ENCODE data around the gene CACNA1C. TPM values are rescaled to one million over a fixed set of nuclear protein-coding genes. Genes with fewer than 3 reads are reported as not detected.

The CACNA1C gene
- polyA plus RNA-seq, 5 donors = 10.1 to 15.2 (median 10.7) TPM

DNA sequence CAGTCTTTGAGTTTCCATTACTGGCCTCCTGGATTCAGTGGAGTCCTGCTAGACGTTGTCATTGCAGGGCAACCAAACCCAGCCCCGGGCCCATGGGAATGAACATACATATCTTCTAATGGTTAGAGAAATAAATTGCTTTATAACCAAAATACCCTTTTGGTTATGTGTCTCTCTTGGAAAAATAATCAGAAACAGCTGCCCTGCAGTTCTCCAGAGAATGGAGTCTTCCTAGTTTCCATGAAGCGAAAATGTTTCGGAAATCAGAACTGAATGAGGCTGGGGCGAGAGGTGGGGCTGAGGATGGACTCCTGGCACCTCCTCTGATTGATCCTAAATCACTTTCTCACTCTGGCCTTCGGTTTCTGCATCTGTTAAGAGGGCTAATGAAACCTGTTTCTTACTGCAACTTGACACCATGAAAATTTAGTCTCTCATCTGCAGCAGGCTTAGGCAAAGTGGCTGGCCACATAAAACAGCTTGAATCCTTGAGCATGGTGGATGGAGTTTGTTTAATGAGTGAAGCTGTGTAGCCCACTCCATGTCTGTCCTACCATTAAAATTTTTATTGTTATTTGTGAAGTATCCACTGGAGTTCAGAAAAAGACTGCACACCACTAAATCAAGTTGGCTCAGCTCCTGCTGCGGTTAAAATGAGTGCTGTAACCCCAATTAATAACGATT is 198.9 kb downstream of the CACNA1C start:
- DNase-seq = no peak

GRCh38 chr12:2255311-2255710 is 202.5 kb downstream of the CACNA1C start:
- no peak for DNase-seq

DNA sequence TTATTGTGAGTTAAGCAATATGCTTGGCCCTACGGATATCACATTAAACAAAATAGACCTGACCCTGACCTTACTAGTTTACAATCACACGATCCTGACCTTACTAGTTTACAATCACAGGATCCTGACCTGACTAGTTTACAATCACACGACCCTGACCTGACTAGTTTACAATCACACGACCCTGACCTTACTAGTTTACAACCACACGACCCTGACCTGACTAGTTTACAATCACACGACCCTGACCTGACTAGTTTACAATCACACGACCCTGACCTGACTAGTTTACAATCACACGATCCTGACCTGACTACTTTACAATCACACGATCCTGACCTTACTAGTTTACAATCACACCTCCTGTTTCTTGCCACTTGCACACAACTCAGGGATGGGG is 202.9 kb downstream of the CACNA1C start:
- DNase-seq = peak; percentile 20 to 31

- DNase-seq = no peak
Observed at GRCh38 chr12:2256453-2256852, 203.7 kb downstream of the CACNA1C start.

- no peak for DNase-seq
Observed at GRCh38 chr12:2256915-2257314, 204.1 kb downstream of the CACNA1C start.

- no peak for DNase-seq
Observed at GRCh38 chr12:2258025-2258424, 205.2 kb downstream of the CACNA1C start.

DNA sequence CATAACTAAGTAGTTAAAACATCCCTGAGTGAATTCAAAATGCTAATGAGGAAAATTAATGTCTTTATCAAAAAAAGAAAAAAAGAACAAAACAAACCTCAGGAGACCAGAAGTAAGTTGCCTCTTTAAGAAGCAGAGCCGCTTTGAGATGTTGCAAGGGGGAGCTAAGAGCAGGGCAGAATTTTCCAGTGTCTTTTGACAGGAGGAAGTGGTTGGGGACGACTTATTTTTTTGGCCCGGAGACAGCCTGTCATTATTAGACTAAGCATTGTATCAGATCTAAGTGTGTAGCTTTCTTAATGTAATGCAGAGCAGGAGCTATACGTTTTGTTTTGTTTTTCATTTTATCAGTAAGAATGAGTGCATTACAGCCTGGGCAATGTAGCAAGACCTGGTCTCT is 206.6 kb downstream of the CACNA1C start:
- peak in 1 of 2 donors; percentile 34 for DNase-seq

DNA sequence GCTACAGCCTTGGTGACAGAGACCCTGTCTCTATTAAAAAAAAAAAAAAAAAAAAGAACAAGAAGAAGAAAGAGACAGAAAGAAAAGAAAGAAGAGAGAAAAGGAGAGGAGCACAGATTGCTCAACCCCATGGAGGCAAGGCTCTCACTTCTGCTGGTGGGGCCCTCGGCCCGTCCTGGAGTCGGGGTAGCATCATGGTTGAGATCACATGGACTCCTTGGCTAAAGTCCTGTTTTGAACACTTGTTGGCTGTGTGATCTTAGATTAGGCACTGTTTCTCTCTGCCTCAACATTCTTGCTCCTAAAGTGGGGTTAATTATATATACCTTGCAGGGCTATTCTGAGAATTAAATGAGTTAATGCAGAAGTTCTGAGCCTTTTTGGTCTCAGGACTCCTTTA is 207.7 kb downstream of the CACNA1C start:
- no peak for DNase-seq

GRCh38 chr12:2261708-2262107 is 208.9 kb downstream of the CACNA1C start:
- DNase-seq = no peak

- DNase-seq = no peak
Observed at GRCh38 chr12:2262449-2262848, 209.7 kb downstream of the CACNA1C start.

DNA sequence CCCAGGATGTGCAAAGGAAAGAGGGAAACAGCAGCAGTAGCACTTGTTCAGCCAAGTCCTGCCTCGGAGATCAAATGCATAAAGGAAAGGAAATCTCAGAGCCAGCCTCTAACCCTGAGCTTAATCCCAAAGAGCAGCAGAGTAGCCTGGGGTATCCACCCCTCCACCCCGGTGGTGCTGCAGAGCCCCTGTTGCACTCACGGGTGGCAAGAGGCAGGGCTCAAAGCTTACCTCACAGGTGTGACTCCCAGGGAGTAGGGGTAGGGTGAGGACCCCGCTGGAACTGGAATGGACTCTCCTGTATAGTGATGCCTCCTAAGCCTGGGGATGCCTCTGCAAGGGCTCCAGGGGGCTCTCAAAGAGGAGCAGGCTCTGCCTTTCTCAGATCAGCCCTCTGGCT is 211.1 kb downstream of the CACNA1C start:
- no peak for DNase-seq

DNA sequence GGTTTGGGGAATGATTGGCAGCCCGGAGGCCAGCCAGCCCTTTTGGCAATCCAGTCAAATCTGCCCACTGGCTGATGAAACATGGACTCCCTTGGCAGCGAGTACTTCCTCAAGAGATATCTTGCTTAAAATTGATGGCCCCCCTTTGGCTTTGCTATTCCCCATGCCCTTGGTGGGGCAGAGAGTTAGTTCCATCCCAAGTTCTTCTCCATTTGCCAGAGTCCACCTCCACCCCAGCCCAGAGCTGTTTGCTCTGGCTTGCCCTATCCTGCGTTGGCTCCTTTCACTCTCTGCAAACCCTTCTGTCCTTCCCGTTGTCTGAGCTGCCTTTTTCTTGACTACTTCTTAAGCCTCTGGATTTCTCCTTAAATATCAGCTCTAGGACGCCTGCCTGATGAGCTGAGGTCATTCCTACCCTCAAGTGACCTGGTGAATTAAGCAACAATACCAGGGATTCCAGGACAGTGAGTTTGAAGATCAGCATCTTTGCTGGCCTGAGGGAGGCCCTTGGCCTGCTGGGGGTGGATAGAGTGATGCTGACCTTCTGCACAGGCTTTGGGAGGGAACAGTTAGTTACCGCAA is 212.0 kb downstream of the CACNA1C start:
- DNase-seq = no peak

DNA sequence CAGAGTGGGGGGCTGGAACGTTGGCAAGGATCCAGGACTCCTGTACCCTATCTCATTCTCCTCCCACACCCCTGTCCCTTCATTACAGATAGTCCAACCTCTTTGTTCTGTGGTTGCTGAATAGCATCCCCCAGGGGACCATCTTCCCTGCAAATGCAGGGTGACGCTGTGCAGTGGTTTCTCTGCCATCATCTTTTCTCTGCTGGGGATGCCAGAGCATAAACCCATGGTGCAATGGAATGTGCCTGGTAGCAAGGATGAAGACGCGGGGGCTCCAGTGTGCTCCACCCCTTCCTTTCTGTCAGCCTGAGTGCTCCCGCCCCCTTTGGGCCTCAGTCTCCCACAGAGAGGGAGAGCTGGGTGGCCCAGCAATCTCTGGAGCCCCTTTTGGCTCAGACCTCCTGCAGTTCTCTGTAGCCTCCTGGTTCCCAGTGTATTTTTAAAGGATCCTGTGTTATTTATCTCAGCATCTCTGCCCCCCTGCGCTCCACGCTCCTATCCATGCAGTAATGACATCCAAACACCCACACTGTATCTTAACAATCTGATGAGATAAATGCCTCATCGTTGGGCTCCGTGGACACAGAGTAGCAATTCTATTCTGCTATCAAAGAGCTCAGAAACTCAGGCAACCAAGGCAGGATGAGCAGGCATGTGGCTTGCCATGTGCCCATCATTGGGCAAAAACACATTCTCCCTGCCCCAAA is 212.8 kb downstream of the CACNA1C start:
- DNase-seq = no peak

DNA sequence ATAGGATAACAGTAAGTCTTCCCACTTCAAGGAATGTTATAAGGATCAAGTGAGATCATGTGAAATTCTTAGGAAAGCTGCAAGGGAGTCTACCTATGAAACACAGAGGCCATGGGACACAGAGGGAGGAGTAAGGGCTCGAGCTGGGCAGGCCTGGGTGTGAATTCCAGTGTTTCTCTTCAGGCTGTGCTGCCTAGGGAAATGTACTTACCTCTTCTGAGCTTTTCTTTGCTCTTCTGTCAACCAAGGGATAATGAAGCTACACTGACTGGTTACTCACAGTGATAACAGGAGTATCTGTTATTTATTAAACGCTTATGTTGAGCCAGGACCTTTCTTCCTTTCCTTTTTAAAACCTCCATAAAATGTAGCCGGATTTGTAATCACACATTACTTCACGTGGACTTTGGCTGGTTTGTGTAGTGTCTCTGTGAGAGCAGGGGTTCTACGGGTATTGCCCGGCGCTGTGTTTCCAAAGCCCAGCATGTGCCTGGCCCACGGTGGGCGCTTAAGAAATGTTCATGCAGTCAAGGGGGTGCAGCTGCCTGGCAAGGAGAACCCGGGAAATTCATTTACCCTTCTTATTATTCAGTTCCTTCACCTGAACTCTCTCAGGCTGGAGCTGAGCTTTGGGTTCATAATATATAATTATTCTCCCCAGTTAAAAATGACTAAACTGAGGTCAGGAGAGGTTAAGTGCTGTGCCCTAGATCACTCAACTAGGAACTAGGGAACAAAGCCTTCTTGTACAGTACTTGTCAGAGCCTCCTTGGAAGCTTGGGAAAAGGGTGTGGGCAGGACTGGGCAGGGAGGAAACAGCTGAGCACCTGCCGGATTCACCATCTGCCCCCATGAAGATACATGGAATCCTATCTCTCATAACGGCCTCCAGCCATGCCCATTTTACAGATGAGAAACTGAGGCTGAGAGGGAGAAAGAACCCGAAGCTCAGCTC is 214.2 kb downstream of the CACNA1C start:
- no peak for DNase-seq

GRCh38 chr12:2267703-2268470 is 215.1 kb downstream of the CACNA1C start:
- DNase-seq = no peak

DNA sequence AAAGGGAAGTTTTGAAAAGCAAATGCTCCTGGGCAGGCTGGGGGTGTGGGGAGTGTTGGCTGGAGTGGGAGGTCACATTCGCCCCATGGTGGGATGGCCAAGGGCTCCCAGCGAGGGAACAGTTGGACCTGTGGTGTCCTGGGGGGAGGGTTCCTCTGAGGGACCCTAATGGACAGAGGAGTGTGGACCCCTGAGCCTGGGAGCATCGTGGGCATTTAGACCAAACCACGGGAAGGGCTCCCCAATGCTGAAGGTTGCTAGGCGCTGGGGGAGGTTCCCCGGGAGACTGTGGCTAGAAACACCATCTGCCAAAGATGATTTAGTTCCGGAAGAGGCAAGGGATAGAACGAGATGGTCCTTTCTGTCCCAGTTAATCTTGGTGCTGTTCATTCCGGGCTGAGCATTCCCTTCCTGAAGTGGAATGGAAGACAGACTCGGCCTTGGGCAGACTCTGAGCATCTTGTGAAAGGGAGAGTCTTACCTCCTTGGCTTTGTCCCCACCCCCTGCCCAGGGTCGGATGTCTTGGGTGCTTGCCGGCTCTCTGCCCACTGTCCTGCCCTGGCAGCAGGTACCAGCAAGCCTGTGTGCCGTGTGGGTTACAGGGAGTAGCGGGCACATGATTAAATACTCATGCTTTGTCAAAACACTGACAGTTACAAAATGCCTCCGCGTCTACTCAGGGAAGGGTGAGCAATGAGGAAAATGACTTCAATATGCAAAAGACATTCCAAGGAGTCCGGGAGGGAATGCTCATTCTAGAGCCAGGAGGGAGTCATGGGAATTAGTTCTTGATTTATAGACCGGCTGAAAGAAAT is 215.9 kb downstream of the CACNA1C start:
- no peak for DNase-seq

DNA sequence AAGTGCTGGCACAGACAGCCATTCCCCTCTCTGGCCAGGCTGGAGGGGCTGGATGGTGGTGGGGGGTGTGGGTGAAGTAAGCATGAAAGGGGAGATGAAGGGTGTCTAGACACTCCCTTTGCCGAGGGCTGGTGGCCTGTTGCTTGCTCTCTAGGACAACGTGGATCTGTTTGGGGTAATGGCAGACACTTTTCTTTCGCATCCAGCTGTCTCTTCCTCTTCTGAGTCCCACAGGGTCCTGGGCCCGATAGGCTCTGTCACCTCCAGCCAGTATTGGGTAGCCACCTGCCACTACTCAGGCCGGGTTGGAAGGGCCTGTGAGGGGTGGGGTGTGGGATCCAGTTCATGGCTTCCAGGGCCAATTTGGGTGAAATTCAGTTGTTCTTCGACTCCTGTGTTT is 218.1 kb downstream of the CACNA1C start:
- no peak for DNase-seq

DNA sequence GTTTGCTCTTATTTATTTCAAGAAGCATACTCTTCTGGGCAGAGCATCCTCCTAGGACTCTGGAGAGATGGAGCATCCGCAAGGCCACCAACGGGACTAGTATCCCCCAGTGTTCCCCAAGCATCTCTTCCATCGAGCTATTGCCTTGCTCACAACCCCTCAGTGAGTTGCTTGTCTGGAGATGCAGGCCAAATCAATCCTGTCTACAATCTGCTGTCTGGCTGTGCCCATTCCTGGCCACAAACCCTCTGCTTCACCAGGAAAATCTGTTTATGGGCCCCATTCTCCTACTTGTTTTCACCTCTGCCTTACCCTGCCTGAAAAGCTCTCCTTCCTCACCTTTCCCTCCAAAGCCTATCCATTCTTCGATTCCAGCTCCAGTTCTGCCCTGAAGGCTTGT is 219.2 kb downstream of the CACNA1C start:
- DNase-seq = no peak

GRCh38 chr12:2273288-2273687 is 220.5 kb downstream of the CACNA1C start:
- no peak for DNase-seq

- no peak for DNase-seq
Observed at GRCh38 chr12:2273751-2274150, 221.0 kb downstream of the CACNA1C start.
